H1 (cell line): ENCODE data around the gene CEND1. TPM values are rescaled to one million over a fixed set of nuclear protein-coding genes. Genes with fewer than 3 reads are reported as not detected.

ENCODE experiments used
- CTCF ChIA-PET: fragments of 300-600 bp; sonication (Branson Sonifier 250); formaldehyde crosslinking; loops from one replicate; lab custom pipeline; 2021; ENCODE audit not compliant: partially characterized antibody; lab: Charles Lee
- POLR2A ChIA-PET: fragments of 300-600 bp; sonication (Branson Sonifier 250); formaldehyde crosslinking; loops from one replicate; lab custom pipeline; 2021; ENCODE audit warnings: inconsistent platforms; ENCODE audit not compliant: partially characterized antibody; lab: Charles Lee
- DNase-seq, 2 experiments: peaks; one replicate each; pipeline versions ENCODE4 v3.0.0 to v3.0.0-alpha.2; 2010 to 2022; ENCODE audit warnings: low spot score in 2 of 2, low read depth in 1 of 2, mixed read lengths in 1 of 2
- FAIRE-seq: peaks from 2 replicates; lab custom pipeline; 2011; peaks lifted over from hg19 to GRCh38; lab: Jason Lieb, UNC
- H2AFZ ChIP-seq: 2 replicates; pipeline ENCODE4 v1.8.1; 2012; ENCODE audit warnings: low read length, inconsistent platforms
- H2AK5ac ChIP-seq: 2 replicates; pipeline ENCODE4 v1.6.1; 2013; ENCODE audit warnings: low read depth, low read length
- H2BK120ac ChIP-seq: replicated peaks from 2 replicates; pipeline ENCODE3; 2013; ENCODE audit warnings: low read depth, low read length, inconsistent platforms
- H2BK12ac ChIP-seq: 2 replicates; pipeline ENCODE4 v1.6.1; 2013; ENCODE audit warnings: low read depth, low read length
- H2BK15ac ChIP-seq: 2 replicates; pipeline ENCODE4 v1.6.1; 2013; ENCODE audit warnings: low read length
- H2BK20ac ChIP-seq: 2 replicates; pipeline ENCODE4 v1.6.1; 2013; ENCODE audit warnings: low read length
- H2BK5ac ChIP-seq: 2 replicates; pipeline ENCODE4 v1.6.1; 2013; ENCODE audit warnings: low read depth, low read length
- H3K14ac ChIP-seq: 2 replicates; pipeline ENCODE4 v1.6.1; 2013; ENCODE audit warnings: inconsistent platforms; ENCODE audit not compliant: insufficient read length
- H3K18ac ChIP-seq: 2 replicates; pipeline ENCODE4 v1.6.1; 2013; ENCODE audit warnings: low read length; ENCODE audit errors: extremely low read depth
- H3K23ac ChIP-seq: 2 replicates; pipeline ENCODE4 v1.6.1; 2013; ENCODE audit warnings: inconsistent platforms; ENCODE audit not compliant: insufficient read length
- H3K23me2 ChIP-seq: 2 replicates; pipeline ENCODE4 v1.6.1; 2013; ENCODE audit warnings: low read depth, low read length
- H3K27ac ChIP-seq: 2 replicates; pipeline ENCODE4 v1.6.1; 2011; ENCODE audit warnings: low read depth, low read length, inconsistent platforms
- H3K27me3 ChIP-seq, 4 experiments: replicated peaks in 1 of 4; 1 replicate in 1 of 4; 2 replicates in 3 of 4; pipeline versions ENCODE4 v1.6.1 to v1.8.1; 2011 to 2013; ENCODE audit warnings: low read length in 3 of 4, mild to moderate bottlenecking in 3 of 4, inconsistent platforms in 2 of 4, mixed read lengths in 2 of 4, moderate library complexity in 1 of 4; ENCODE audit not compliant: control insufficient read depth in 3 of 4, insufficient read depth in 3 of 4; ENCODE audit errors: extremely low read depth in 1 of 4
- H3K36me3 ChIP-seq, 4 experiments: 2 replicates each; pipeline versions ENCODE4 v1.6.1 to v1.8.1; 2011 to 2013; ENCODE audit warnings: mild to moderate bottlenecking in 4 of 4, low read length in 3 of 4, moderate library complexity in 2 of 4, control low read depth in 1 of 4, inconsistent platforms in 1 of 4; ENCODE audit not compliant: insufficient read depth in 4 of 4, control insufficient read depth in 2 of 4
- H3K4ac ChIP-seq: replicated peaks from 2 replicates; pipeline ENCODE3; 2013; ENCODE audit warnings: low read length, low read depth, mixed read lengths, inconsistent platforms; ENCODE audit not compliant: insufficient read length
- H3K4me1 ChIP-seq, 4 experiments: replicated peaks in 1 of 4; 1 replicate in 1 of 4; 2 replicates in 3 of 4; pipeline versions ENCODE4 v1.6.1 to v1.8.1; 2011 to 2013; ENCODE audit warnings: low read length in 3 of 4, inconsistent platforms in 2 of 4, mixed read lengths in 1 of 4; ENCODE audit not compliant: insufficient read depth in 4 of 4, control insufficient read depth in 3 of 4
- H3K4me2 ChIP-seq, 2 experiments: 2 replicates each; pipeline versions ENCODE4 v1.6.1 to v1.8.1; 2011 to 2013; ENCODE audit warnings: low read depth in 2 of 2, low read length in 2 of 2, control low read depth in 1 of 2, inconsistent platforms in 1 of 2, mild to moderate bottlenecking in 1 of 2; ENCODE audit not compliant: insufficient read depth in 1 of 2
- H3K4me3 ChIP-seq, 4 experiments: fragments of 200-600, 300-600 bp in 1 of 4; sonication (generic), shearing (Covaris generic), sonication (Bioruptor Twin) in 1 of 4; 2 replicates each; pipeline versions ENCODE4 v1.5.1 to v1.8.1; 2011 to 2016; ENCODE audit warnings: low read length in 4 of 4, low read depth in 3 of 4, control low read depth in 2 of 4, inconsistent platforms in 2 of 4, mild to moderate bottlenecking in 2 of 4, mixed read lengths in 1 of 4, moderate library complexity in 1 of 4; ENCODE audit not compliant: insufficient read depth in 2 of 4; ENCODE audit errors: extremely low read depth in 1 of 4
- H3K56ac ChIP-seq: replicated peaks from 2 replicates; pipeline ENCODE3; 2013; ENCODE audit warnings: low read depth, mild to moderate bottlenecking, mixed read lengths, low read length, inconsistent platforms; ENCODE audit not compliant: insufficient read length
- H3K79me1 ChIP-seq: 2 replicates; pipeline ENCODE4 v1.6.1; 2013; ENCODE audit warnings: low read depth, low read length, control low read depth
- H3K79me2 ChIP-seq, 2 experiments: 2 replicates each; pipeline versions ENCODE4 v1.6.1 to v1.8.1; 2012 to 2013; ENCODE audit warnings: low read length in 2 of 2, mild to moderate bottlenecking in 2 of 2, inconsistent platforms in 1 of 2; ENCODE audit not compliant: insufficient read depth in 2 of 2, control insufficient read depth in 1 of 2
- H3K9ac ChIP-seq, 4 experiments: replicated peaks in 1 of 4; 1 replicate in 1 of 4; 2 replicates in 3 of 4; pipeline versions ENCODE4 v1.6.1 to v1.8.1; 2011 to 2013; ENCODE audit warnings: low read depth in 3 of 4, low read length in 3 of 4, control low read depth in 2 of 4, mild to moderate bottlenecking in 2 of 4, moderate library complexity in 2 of 4, inconsistent platforms in 1 of 4; ENCODE audit errors: extremely low read depth in 1 of 4
- H3K9me3 ChIP-seq, 2 experiments: 2 replicates each; pipeline versions ENCODE4 v1.6.1 to v1.8.1; 2012 to 2013; ENCODE audit warnings: mild to moderate bottlenecking in 2 of 2, moderate library complexity in 2 of 2, control low read depth in 1 of 2, inconsistent platforms in 1 of 2, low read depth in 1 of 2, low read length in 1 of 2, mixed read lengths in 1 of 2; ENCODE audit not compliant: insufficient read depth in 2 of 2
- H4K20me1 ChIP-seq, 2 experiments: replicated peaks in 1 of 2; 2 replicates each; pipeline versions ENCODE3 to v1.8.1; 2011 to 2013; ENCODE audit warnings: inconsistent platforms in 2 of 2, low read length in 2 of 2, mild to moderate bottlenecking in 1 of 2; ENCODE audit not compliant: insufficient read depth in 2 of 2, control insufficient read depth in 1 of 2
- H4K5ac ChIP-seq: 2 replicates; pipeline ENCODE4 v1.6.1; 2013; ENCODE audit warnings: low read length, low read depth, mixed read lengths, inconsistent platforms; ENCODE audit not compliant: insufficient read length
- H4K8ac ChIP-seq: 2 replicates; pipeline ENCODE4 v1.8.0; 2013; ENCODE audit warnings: mild to moderate bottlenecking, moderate library complexity, low read length, inconsistent platforms; ENCODE audit not compliant: insufficient read depth; ENCODE audit errors: extremely low read depth
- H4K91ac ChIP-seq: replicated peaks from 2 replicates; pipeline ENCODE3; 2013; ENCODE audit warnings: low read length, mixed read lengths, inconsistent platforms; ENCODE audit not compliant: insufficient read length
- BCL11A ChIP-seq, 2 experiments: IDR thresholded peaks; one replicate each; pipeline ENCODE4 v1.6.1; 2011; ENCODE audit warnings: low read depth in 2 of 2, low read length in 2 of 2, mild to moderate bottlenecking in 2 of 2
- CBX5 ChIP-seq: fragments of 300-800, 300-1000 bp; sonication (generic); IDR thresholded peaks from 2 replicates; pipeline ENCODE4 v1.7.1; 2016; ENCODE audit warnings: antibody characterized with exemption, low read length, low read depth
- CEBPB ChIP-seq: IDR thresholded peaks from 2 replicates; pipeline ENCODE4 v1.6.1; 2012; ENCODE audit warnings: low read depth, low read length
- CHD1 ChIP-seq: IDR thresholded peaks from 2 replicates; pipeline ENCODE4 v1.6.1; 2012; ENCODE audit warnings: low read depth, low read length, improper control_type of control experiment
- EGR1 ChIP-seq: IDR thresholded peaks from 2 replicates; pipeline ENCODE4 v1.6.1; 2011; ENCODE audit warnings: low read depth, low read length, borderline replicate concordance
- EZH2 ChIP-seq: fragments of 200-600 bp; sonication (generic); IDR thresholded peaks from 2 replicates; pipeline ENCODE4 v1.7.1; 2012; ENCODE audit warnings: low read depth, mild to moderate bottlenecking, moderate library complexity, low read length, inconsistent platforms; ENCODE audit not compliant: severe bottlenecking
- NRF1 ChIP-seq: IDR thresholded peaks from 2 replicates; pipeline ENCODE4 v1.6.1; 2011; ENCODE audit warnings: mild to moderate bottlenecking, low read depth, low read length, improper control_type of control experiment
- POLR2AphosphoS5 ChIP-seq: IDR thresholded peaks from 2 replicates; pipeline ENCODE4 v1.6.1; 2011; ENCODE audit warnings: low read depth, low read length
- SUZ12 ChIP-seq: fragments of 200-600 bp; sonication (generic); IDR thresholded peaks from 2 replicates; pipeline ENCODE4 v1.6.1; 2012; ENCODE audit warnings: mild to moderate bottlenecking, inconsistent platforms, low read length, moderate library complexity, mixed read lengths
- YY1 ChIP-seq: IDR thresholded peaks from 2 replicates; pipeline ENCODE4 v1.6.1; 2011; ENCODE audit warnings: low read depth, mild to moderate bottlenecking, low read length
- ZNF274 ChIP-seq: IDR thresholded peaks from 2 replicates; pipeline ENCODE4 v1.7.0; 2012; ENCODE audit warnings: low read length, borderline replicate concordance; ENCODE audit errors: extremely low read depth
- WGBS, 2 experiments: shearing (Covaris generic) in 1 of 2; methylation state at CpG; one replicate each; pipeline versions ENCODE4 v1.1.6 to v1.1.7; 2013 to 2015; ENCODE audit warnings: low lambda C conversion rate in 2 of 2, mixed read lengths in 2 of 2, inconsistent platforms in 1 of 2, low coverage in 1 of 2, missing lambda C conversion rate in 1 of 2; ENCODE audit not compliant: insufficient replicate concordance in 2 of 2, insufficient coverage in 1 of 2, insufficient read length in 1 of 2; ENCODE audit errors: extremely low coverage in 1 of 2, missing lambda C conversion rate in 1 of 2; 5-methylcytosine and 5-hydroxymethylcytosine counted together
- polyA plus RNA-seq, 7 experiments: library from polyadenylated mRNA; depleted of rRNA in 3 of 7; stranded (reverse) in 5 of 7; unstranded in 2 of 7; fragments of >200 nt in 5 of 7; fragments of 200-250 nt in 2 of 7; gene quantifications; 1 replicate in 5 of 7; 2 replicates in 1 of 7; 4 replicates in 1 of 7; pipeline versions ENCODE4 v1.2.1 to v1.2.3, GENCODE V29; 2011 to 2013; ENCODE audit warnings: missing spikeins in 2 of 7, mixed read lengths in 2 of 7
- total RNA-seq: library from RNA; stranded (reverse); fragmentation: NEBNext Ultra II Directional; extraction: Animal tissue kit (Norgen Biotek cat#: 25700); gene quantifications from 2 replicates; pipeline ENCODE4 v1.2.1, GENCODE V29; 2021

The CEND1 gene
- total and polyA plus RNA-seq, 2 of the 8 experiments (the other 6 are each of a cell fraction or from before 2014, with no cell fraction given) = 0.82 to 5.0 TPM

- Histone ChIP-seq H3K4me2 (no peak overlapping the region), H2AK5ac (no peak overlapping the region), H2BK5ac (no peak overlapping the region), H3K27me3 (no peaks in the 10 kb centered on the region), H3K9ac (no peak overlapping the region), H2BK12ac (no peak overlapping the region), H3K9me3 (no peaks in the 10 kb centered on the region), H3K36me3 (peaks cover 10 to 30% (median 24%) of the 10 kb centered on the region in 4 experiments; a peak in 7 of 8 replicates), H3K79me1 (peaks cover 9% of the 10 kb centered on the region; the same call in 1 of the 2 replicates), H3K56ac (no peak overlapping the region), H3K4me1 (peaks cover 0 to 19% (median 15%) of the 10 kb centered on the region in 4 experiments; a peak in 6 of 7 replicates), H4K8ac (no peak overlapping the region), H3K18ac (no peak overlapping the region), H2BK15ac (no peak overlapping the region), H3K4me3 (no peak overlapping the region), H2AFZ (no peak overlapping the region), H2BK120ac (no peak overlapping the region), H3K23ac (no peak overlapping the region), H3K4ac (no peak overlapping the region), H3K27ac (no peak overlapping the region), H3K14ac (no peak overlapping the region), H4K20me1 (peaks cover 3 to 40% of the 10 kb centered on the region in 2 experiments), H3K79me2 (peaks cover 0 to 18% of the 10 kb centered on the region in 2 experiments; a peak in 2 of 4 replicates), H4K91ac (no peak overlapping the region), H4K5ac (no peak overlapping the region), H3K23me2 (peaks cover 18% of the 10 kb centered on the region; the same call in 1 of the 2 replicates), H2BK20ac (no peak overlapping the region)
- POLR2A ChIA-PET = interaction anchor here (17.9 to 40.4 kb wide), 2 partner anchors 18 to 28 kb away, joined by 234 to 1917 read pairs; partner anchors contain the start of genes CD151, CEND1, CRACR2B and PIDD1
- TF ChIP-seq CEBPB (no peak), CHD1 (no peak), BCL11A (IDR thresholded peaks at IDR 0.05; ENCODE audit: low read depth in 2 of 2, low read length in 2 of 2) (no peak), SUZ12 (no peak), YY1 (no peak), EGR1 (no peak), ZNF274 (no peak), NRF1 (no peak), EZH2 (no peak), POLR2AphosphoS5 (no peak), CBX5 (no peak)
- FAIRE-seq (no peak), DNase-seq (no peak)
- 90% methylated on average over 5 of the region's 5 CpGs; no CpG with 5 or more reads in 1 of the 2 experiments for WGBS, 2 experiments
- CTCF ChIA-PET = interaction anchor here (1.5 to 5.2 kb wide), 5 partner anchors 9 to 55 kb away, joined by 4 to 26 read pairs (median 14); partner anchors contain the start of gene CRACR2B
Measured at GRCh38 chr11:839280-839623, 49.4 kb upstream of the CEND1 start.
